UCSD-AML1 (cell line): ENCODE measurements around the gene NPBWR2.
"Not testable (repeated sequence)": the region's sequence is repeated elsewhere in the genome, so short reads cannot be mapped to it uniquely, and the experiment has no call there.

ENCODE experiments used
- DNase-seq: peaks from one replicate; lab custom pipeline; 2025; ENCODE audit not compliant: unreplicated experiment; lab: John Stamatoyannopoulos, UW

NPBWR2 gene

GRCh38 chr20:64090165-64090564, 17.2 kb downstream of the NPBWR2 start:
- DNase-seq: no peak

GRCh38 chr20:64088586-64088985, 18.8 kb downstream of the NPBWR2 start:
- DNase-seq: not testable (repeated sequence)

GRCh38 chr20:64087226-64087825, 20.0 kb downstream of the NPBWR2 start:
- not testable (repeated sequence) for DNase-seq

- DNase-seq: no peak
These were observed 20.6 kb downstream of the NPBWR2 start for GRCh38 chr20:64086801-64087200.

- DNase-seq: no peak
These were observed 22.6 kb downstream of the NPBWR2 start for GRCh38 chr20:64084685-64085152.

GRCh38 chr20:64083804-64084684, 23.3 kb downstream of the NPBWR2 start, which contains the start of gene LKAAEAR1:
TSS of gene LKAAEAR1 (minus strand) at chr20:64084398. CDS start at chr20:64084219, 179 bp downstream.
- no peak for DNase-seq

GRCh38 chr20:64083378-64083803, 24.0 kb downstream of the NPBWR2 start:
- peak; percentile 88 for DNase-seq

GRCh38 chr20:64082820-64083377, 24.5 kb downstream of the NPBWR2 start:
- peak; percentile 56 for DNase-seq

- DNase-seq: peak; percentile 70
These were observed 25.1 kb downstream of the NPBWR2 start for GRCh38 chr20:64082126-64082731.

- DNase-seq: no peak
These were observed 25.8 kb downstream of the NPBWR2 start for GRCh38 chr20:64081624-64081964.

- DNase-seq: no peak
These were observed 26.3 kb downstream of the NPBWR2 start for GRCh38 chr20:64080813-64081623.

- no peak for DNase-seq
These were observed 27.2 kb downstream of the NPBWR2 start, which contains the start of gene OPRL1 for GRCh38 chr20:64080013-64080812. TSS of gene OPRL1 (plus strand) at chr20:64080082. CDS start at chr20:64092721, 12,639 bp downstream.

- DNase-seq: peak; percentile 96
These were observed 27.9 kb downstream of the NPBWR2 start, which contains the start of gene RGS19 for GRCh38 chr20:64079273-64080012. TSS of gene RGS19 (minus strand) at chr20:64079518. CDS start at chr20:64076886, 2,632 bp downstream.

- DNase-seq: no peak
These were observed 28.5 kb downstream of the NPBWR2 start for GRCh38 chr20:64078934-64079272.

- peak; percentile 75 for DNase-seq
These were observed 29.4 kb downstream of the NPBWR2 start for GRCh38 chr20:64077876-64078551.

- no peak for DNase-seq
These were observed 29.9 kb downstream of the NPBWR2 start for GRCh38 chr20:64077541-64077875.

- DNase-seq: peak; percentile 82
These were observed 30.3 kb downstream of the NPBWR2 start for GRCh38 chr20:64077094-64077493.
